PC-3 (cell line): ENCODE results near the gene ATAD3A. TPM values are rescaled to one million over a fixed set of nuclear protein-coding genes. Genes with fewer than 3 reads are reported as not detected.

ENCODE experiments used
- ATAC-seq: fragments of 200-7000 bp; cut with Tn5 transposase; 2 replicates; pipeline ENCODE4 v1.9.1; 2020; ENCODE audit warnings: mild to moderate bottlenecking, moderate library complexity
- BruUV-seq: library from RNA; stranded (reverse); fragments of 400-500 nt; replicated peaks from 2 replicates; lab custom pipeline; 2021; lab: Mats Ljungman, UMichigan
- CTCF ChIA-PET: fragments of 300-600 bp; sonication (Branson Sonifier 250); formaldehyde crosslinking; loops from one replicate; lab custom pipeline; 2022; ENCODE audit warnings: antibody characterized with exemption; lab: Charles Lee
- POLR2A ChIA-PET: fragments of 300-600 bp; sonication (Branson Sonifier 250); formaldehyde crosslinking; loops from one replicate; lab custom pipeline; 2022; ENCODE audit warnings: antibody characterized with exemption; ENCODE audit not compliant: unreplicated experiment; lab: Charles Lee
- DNase-seq: peaks from one replicate; pipeline ENCODE4 v3.0.0-alpha.2; 2015
- H2AFZ ChIP-seq: fragments of 300-600 bp; sonication (generic); 2 replicates; pipeline ENCODE4 v1.6.0; 2016; ENCODE audit warnings: antibody characterized with exemption, low read length
- H3F3A ChIP-seq: fragments of 300-600 bp; sonication (generic); one replicate; pipeline ENCODE4 v1.6.0; 2017; ENCODE audit warnings: antibody characterized with exemption, low read length, control low read depth, mild to moderate bottlenecking; ENCODE audit not compliant: unreplicated experiment
- H3K27ac ChIP-seq: fragments of 300-600 bp; sonication (generic); 2 replicates; pipeline ENCODE4 v1.5.1; 2016; ENCODE audit warnings: mild to moderate bottlenecking, low read length
- H3K27me3 ChIP-seq: fragments of 300-600 bp; sonication (generic); 2 replicates; pipeline ENCODE4 v1.6.1; 2016; ENCODE audit warnings: low read length, mixed read lengths
- H3K36me3 ChIP-seq: fragments of 300-600 bp; sonication (generic); 2 replicates; pipeline ENCODE4 v1.6.1; 2016; ENCODE audit warnings: low read depth, mixed run types, low read length, mixed read lengths
- H3K4me1 ChIP-seq: fragments of 300-600 bp; sonication (generic); 2 replicates; pipeline ENCODE4 v1.5.1; 2016; ENCODE audit warnings: low read length; ENCODE audit not compliant: insufficient read depth
- H3K4me2 ChIP-seq: fragments of 300-600 bp; sonication (generic); 2 replicates; pipeline ENCODE4 v1.6.0; 2016; ENCODE audit warnings: low read length
- H3K4me3 ChIP-seq: fragments of 300-600 bp; sonication (generic); 2 replicates; pipeline ENCODE4 v1.5.1; 2016; ENCODE audit warnings: mild to moderate bottlenecking, low read length, mixed read lengths
- H3K79me2 ChIP-seq: fragments of 300-600 bp; sonication (generic); 2 replicates; pipeline ENCODE4 v1.6.1; 2017; ENCODE audit warnings: low read length, mixed read lengths
- H3K9ac ChIP-seq: fragments of 300-600 bp; sonication (generic); 2 replicates; pipeline ENCODE4 v1.6.0; 2016; ENCODE audit warnings: mild to moderate bottlenecking, low read length
- H3K9me2 ChIP-seq: fragments of 300-600 bp; sonication (generic); replicated peaks from 2 replicates; pipeline ENCODE4 v1.6.1; 2016; ENCODE audit warnings: mixed run types, low read length, mixed read lengths
- H3K9me3 ChIP-seq: fragments of 300-600 bp; sonication (generic); 2 replicates; pipeline ENCODE4 v1.6.1; 2016; ENCODE audit warnings: low read length, mixed read lengths
- H4K20me1 ChIP-seq: fragments of 300-600 bp; sonication (generic); 2 replicates; pipeline ENCODE4 v1.6.1; 2016; ENCODE audit warnings: low read length, mixed read lengths
- CTCF ChIP-seq: fragments of 300-600 bp; sonication (generic); conservative IDR thresholded peaks from 2 replicates; pipeline ENCODE4 v1.5.1; 2017; ENCODE audit warnings: antibody characterized with exemption, low read depth, mild to moderate bottlenecking, low read length
- EZH2 ChIP-seq: fragments of 300-600 bp; sonication (generic); IDR thresholded peaks from one replicate; pipeline ENCODE4 v1.6.1; 2017; ENCODE audit warnings: antibody characterized with exemption, mild to moderate bottlenecking, low read length; ENCODE audit not compliant: unreplicated experiment
- EZH2phosphoT487 ChIP-seq: fragments of 300-600 bp; sonication (generic); IDR thresholded peaks from 2 replicates; pipeline ENCODE4 v1.6.1; 2018; ENCODE audit warnings: mild to moderate bottlenecking, antibody characterized with exemption, low read length, borderline replicate concordance
- intact Hi-C: fragments of 100-400 bp; cut with micrococcal nuclease; formaldehyde crosslinking; loops from 2 replicates; pipeline ENCODE4 v1.9.0; 2023
- total RNA-seq: library from RNA; depleted of rRNA; stranded (reverse); fragments of >200 nt; gene quantifications from 2 replicates; pipeline ENCODE4 v1.2.3, GENCODE V29; 2014; rRNA removed

Gene ATAD3A
- total RNA-seq, 1 experiment from 2014 or later: 186 TPM

GRCh38 chr1:1583347-1584010, 71.5 kb downstream of the ATAD3A start:
- Histone ChIP-seq H3K9me2 (no peaks in the 10 kb centered on the region), H3K4me3 (no peak overlapping the region), H2AFZ (no peak overlapping the region), H3K27ac (no peak overlapping the region), H3K9me3 (no peaks in the 10 kb centered on the region), H3K79me2 (no peaks in the 10 kb centered on the region), H3K36me3 (no peaks in the 10 kb centered on the region), H3K9ac (no peak overlapping the region), H3K4me1 (peaks cover 5% of the 10 kb centered on the region; the same call in 1 of the 2 replicates), H3K27me3 (peaks cover 4% of the 10 kb centered on the region; the same call in 1 of the 2 replicates), H4K20me1 (no peaks in the 10 kb centered on the region), H3F3A (no peaks in the 10 kb centered on the region), H3K4me2 (no peak overlapping the region)
- DNase-seq (no peak), ATAC-seq (no peak)
- TF ChIP-seq CTCF (no peak), EZH2 (no peak), EZH2phosphoT487 (no peak)
- ChIA-PET POLR2A (no interaction called here), CTCF (no interaction called here)
- intact Hi-C loops: no loop called here
- BruUV-seq: no TSS peak

Other genes starting within 250 kb of the ATAD3A start
- 182 and 200 TPM in 2 replicates for gene UBE2J2, start 238.3 kb upstream of the ATAD3A start, total RNA-seq
- gene SCNN1D, start 231.7 kb upstream of the ATAD3A start, total RNA-seq: 4.2 and 5.3 TPM in 2 replicates
- 116 and 178 TPM in 2 replicates for gene ACAP3, start 204.2 kb upstream of the ATAD3A start, total RNA-seq
- 132 and 142 TPM in 2 replicates for gene PUSL1, start 203.6 kb upstream of the ATAD3A start, total RNA-seq
- 254 and 324 TPM in 2 replicates for gene INTS11, start 187.5 kb upstream of the ATAD3A start, total RNA-seq
- 141 and 168 TPM in 2 replicates for gene CPTP, start 187.4 kb upstream of the ATAD3A start, total RNA-seq
- 1.9 and 4.3 TPM in 2 replicates for gene TAS1R3, start 180.9 kb upstream of the ATAD3A start, total RNA-seq
- gene DVL1, start 162.7 kb upstream of the ATAD3A start, total RNA-seq: 626 and 813 TPM in 2 replicates
- gene MXRA8, start 153.6 kb upstream of the ATAD3A start, total RNA-seq: 25.3 and 29.0 TPM in 2 replicates
- 823 and 1,067 TPM in 2 replicates for gene AURKAIP1, start 137.0 kb upstream of the ATAD3A start, total RNA-seq
- 356 and 385 TPM in 2 replicates for gene CCNL2, start 112.8 kb upstream of the ATAD3A start, total RNA-seq
- 439 and 506 TPM in 2 replicates for gene MRPL20, start 104.9 kb upstream of the ATAD3A start, total RNA-seq
- gene ANKRD65, start 90.9 kb upstream of the ATAD3A start, total RNA-seq: 0.18 and 1.1 TPM in 2 replicates
- 59.1 and 74.5 TPM in 2 replicates for gene VWA1, start 76.5 kb upstream of the ATAD3A start, total RNA-seq
- 0.29 and 1.4 TPM in 2 replicates for gene ATAD3C, start 62.5 kb upstream of the ATAD3A start, total RNA-seq
- gene ATAD3B, start 40.4 kb upstream of the ATAD3A start, total RNA-seq: 140 and 190 TPM in 2 replicates
- gene TMEM240, start 28.5 kb downstream of the ATAD3A start, total RNA-seq: 0.87 and 2.0 TPM in 2 replicates
- 283 and 310 TPM in 2 replicates for gene SSU72, start 62.7 kb downstream of the ATAD3A start, total RNA-seq
- 7.9 and 8.8 TPM in 2 replicates for gene FNDC10, start 88.0 kb downstream of the ATAD3A start, total RNA-seq
- gene MIB2, start 103.3 kb downstream of the ATAD3A start, total RNA-seq: 164 and 218 TPM in 2 replicates
- gene MMP23B, start 120.0 kb downstream of the ATAD3A start, total RNA-seq: 25.9 and 28.4 TPM in 2 replicates
- 38.6 and 50.4 TPM in 2 replicates for gene CDK11B, start 146.8 kb downstream of the ATAD3A start, total RNA-seq
- 38.1 and 45.6 TPM in 2 replicates for gene SLC35E2B, start 180.6 kb downstream of the ATAD3A start, total RNA-seq
- gene CDK11A, start 212.2 kb downstream of the ATAD3A start, total RNA-seq: 11.6 and 18.3 TPM in 2 replicates